GM23338 (cell line): ENCODE data around the gene GRIK1.

ENCODE experiments used
- EZH2phosphoT487 ChIP-seq: fragments of 200-600 bp; sonication (generic); IDR thresholded peaks from one replicate; pipeline ENCODE4 v1.8.1; 2018; ENCODE audit warnings: antibody characterized with exemption; ENCODE audit not compliant: unreplicated experiment
- REST ChIP-seq: IDR thresholded peaks from one replicate; pipeline ENCODE4 v1.6.1; 2018; ENCODE audit warnings: antibody characterized with exemption; ENCODE audit not compliant: unreplicated experiment
- TF ChIP-seq, protein P1 (sequence below), 2 experiments: fragments of 200-600 bp in 1 of 2; sonication (generic) in 1 of 2; conservative IDR thresholded peaks; 2 replicates each; pipeline versions ENCODE4 v1.5.1 to v1.6.1; 2016 to 2017; ENCODE audit warnings: antibody characterized with exemption in 2 of 2, low read depth in 2 of 2, mild to moderate bottlenecking in 2 of 2, moderate library complexity in 1 of 2

- TF ChIP-seq EZH2phosphoT487: no peak
- TF ChIP-seq, protein P1, sequence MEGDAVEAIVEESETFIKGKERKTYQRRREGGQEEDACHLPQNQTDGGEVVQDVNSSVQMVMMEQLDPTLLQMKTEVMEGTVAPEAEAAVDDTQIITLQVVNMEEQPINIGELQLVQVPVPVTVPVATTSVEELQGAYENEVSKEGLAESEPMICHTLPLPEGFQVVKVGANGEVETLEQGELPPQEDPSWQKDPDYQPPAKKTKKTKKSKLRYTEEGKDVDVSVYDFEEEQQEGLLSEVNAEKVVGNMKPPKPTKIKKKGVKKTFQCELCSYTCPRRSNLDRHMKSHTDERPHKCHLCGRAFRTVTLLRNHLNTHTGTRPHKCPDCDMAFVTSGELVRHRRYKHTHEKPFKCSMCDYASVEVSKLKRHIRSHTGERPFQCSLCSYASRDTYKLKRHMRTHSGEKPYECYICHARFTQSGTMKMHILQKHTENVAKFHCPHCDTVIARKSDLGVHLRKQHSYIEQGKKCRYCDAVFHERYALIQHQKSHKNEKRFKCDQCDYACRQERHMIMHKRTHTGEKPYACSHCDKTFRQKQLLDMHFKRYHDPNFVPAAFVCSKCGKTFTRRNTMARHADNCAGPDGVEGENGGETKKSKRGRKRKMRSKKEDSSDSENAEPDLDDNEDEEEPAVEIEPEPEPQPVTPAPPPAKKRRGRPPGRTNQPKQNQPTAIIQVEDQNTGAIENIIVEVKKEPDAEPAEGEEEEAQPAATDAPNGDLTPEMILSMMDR (conservative IDR thresholded peaks at IDR 0.05; ENCODE audit: low read depth in 2 of 2): no peak
- TF ChIP-seq REST: no peak
Measured at GRCh38 chr21:29677326-29677725, 262.5 kb downstream of the GRIK1 start.
